GM21737 (cell line): ENCODE results near the gene SPCS3.
"Not testable (repeated sequence)": the region's sequence is repeated elsewhere in the genome, so short reads cannot be mapped to it uniquely, and the experiment has no call there.

Source experiments
- ATAC-seq: cut with Tn5 transposase; IDR thresholded peaks from one replicate; pipeline ENCODE4 v1.9.1; 2021; ENCODE audit warnings: mild to moderate bottlenecking, moderate library complexity; ENCODE audit not compliant: unreplicated experiment

Gene SPCS3

GRCh38 chr4:176302283-176303275, 17.2 kb upstream of the SPCS3 start:
- ATAC-seq = no peak

- ATAC-seq = no peak
These were observed 15.8 kb upstream of the SPCS3 start for GRCh38 chr4:176303938-176304337.

DNA sequence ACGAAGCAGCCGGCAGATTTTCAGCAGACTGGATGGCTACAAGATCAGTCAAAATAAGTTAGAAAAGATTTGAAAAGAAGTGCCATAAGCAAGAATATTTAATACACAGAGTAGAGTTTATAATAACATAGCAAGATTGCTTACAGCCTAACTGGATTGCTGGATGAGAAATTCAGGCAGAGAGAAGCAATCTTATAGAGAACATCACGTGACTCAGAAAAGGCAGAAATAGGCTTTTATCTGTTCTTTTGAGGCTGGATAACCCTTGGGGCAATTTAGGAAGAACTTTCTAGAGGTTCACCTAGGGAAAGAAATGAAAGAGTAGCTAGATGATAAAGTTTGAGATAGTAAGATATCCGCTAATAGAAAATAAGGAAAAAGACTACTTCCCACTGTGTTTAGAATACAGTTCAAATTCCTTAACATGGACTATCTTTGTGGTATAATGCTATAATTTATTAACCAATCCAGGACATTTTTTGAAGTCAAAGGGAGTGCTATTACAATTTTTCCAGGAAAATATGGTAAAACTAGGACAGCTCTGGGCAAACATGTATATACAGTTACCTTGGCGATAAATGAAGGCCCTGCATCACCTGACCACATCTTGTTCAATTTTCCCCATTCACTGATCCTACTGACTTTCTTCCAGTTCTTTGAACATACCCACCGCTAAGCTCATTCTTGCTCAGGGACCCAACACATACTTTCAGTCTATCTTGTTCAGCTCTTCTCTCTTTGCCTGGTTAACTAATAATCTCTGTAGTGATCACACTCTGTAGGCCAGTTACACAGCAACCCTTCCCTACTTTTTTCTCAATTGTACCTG, 12.7 kb upstream of the SPCS3 start:
- no peak for ATAC-seq

DNA sequence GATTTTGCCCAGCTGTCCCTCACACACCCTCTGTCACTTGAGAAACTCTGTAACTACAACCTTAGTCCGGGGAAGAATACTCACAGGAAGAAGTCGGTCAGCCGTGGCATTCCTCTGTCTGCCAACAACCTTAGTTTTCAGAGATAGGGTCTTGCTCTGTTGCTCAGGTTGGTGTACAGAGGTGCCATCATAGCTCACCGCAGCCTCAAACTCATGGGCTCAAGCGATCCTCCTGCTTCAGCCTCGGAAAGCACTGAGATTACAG, 12.2 kb upstream of the SPCS3 start:
- ATAC-seq = no peak

DNA sequence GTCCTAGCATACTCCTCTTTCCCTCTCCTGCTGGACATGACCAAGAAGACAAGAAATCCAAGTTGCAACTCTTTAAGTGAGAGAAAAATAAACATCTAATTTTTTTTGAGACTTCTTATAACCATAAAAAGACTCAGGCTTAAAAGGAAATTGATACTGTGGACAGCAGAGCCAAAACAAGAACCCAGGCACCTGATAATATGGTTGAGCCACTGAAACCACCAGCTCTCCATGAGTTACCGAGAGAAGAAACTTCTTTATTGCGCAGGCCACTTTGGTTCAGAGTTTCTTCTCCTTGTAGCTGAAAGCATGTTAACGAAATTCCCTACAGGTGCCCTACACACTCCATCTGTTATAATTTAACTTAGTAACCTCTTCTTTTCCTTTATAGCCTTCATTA, 11.3 kb upstream of the SPCS3 start:
- ATAC-seq = peak; percentile 47

DNA sequence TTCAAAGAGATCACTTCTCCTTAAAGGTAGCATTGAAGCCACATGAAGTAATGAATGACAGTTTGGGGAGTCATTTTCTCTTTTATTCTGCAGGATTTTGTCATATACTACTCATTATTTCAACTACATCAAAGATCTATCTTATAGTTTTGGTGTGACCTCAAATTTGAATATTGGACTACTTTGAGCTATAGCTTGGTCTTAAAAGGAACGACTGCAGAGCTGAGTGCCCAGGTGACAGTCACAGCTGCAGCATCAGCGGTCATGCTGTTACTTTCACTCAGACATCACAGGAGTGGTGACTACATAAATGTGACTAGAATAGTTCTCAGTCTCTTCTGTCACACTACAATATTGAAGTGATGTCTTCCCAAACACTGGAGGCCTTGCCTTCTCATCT, 10.7 kb upstream of the SPCS3 start:
- peak; percentile 99 for ATAC-seq

DNA sequence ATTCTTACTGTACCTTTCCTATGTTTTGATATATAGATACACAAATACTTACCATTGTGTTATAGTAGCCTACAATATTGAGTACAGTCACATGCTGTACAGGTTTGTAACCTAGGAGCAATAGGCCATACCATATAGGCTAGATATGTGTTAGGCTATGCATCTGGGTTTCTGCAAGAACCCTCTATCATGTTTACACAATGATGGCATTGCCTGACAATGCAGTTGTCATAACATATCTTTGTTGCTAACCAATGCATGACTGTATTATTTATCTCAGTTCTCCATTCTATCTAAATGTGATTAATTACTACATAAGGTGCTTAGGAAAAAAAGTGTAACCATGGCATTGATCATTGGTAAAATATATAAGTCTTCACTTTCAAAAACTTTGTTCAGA, 10.0 kb upstream of the SPCS3 start:
- no peak for ATAC-seq

GRCh38 chr4:176313596-176314336, 6.0 kb upstream of the SPCS3 start:
- ATAC-seq = no peak

DNA sequence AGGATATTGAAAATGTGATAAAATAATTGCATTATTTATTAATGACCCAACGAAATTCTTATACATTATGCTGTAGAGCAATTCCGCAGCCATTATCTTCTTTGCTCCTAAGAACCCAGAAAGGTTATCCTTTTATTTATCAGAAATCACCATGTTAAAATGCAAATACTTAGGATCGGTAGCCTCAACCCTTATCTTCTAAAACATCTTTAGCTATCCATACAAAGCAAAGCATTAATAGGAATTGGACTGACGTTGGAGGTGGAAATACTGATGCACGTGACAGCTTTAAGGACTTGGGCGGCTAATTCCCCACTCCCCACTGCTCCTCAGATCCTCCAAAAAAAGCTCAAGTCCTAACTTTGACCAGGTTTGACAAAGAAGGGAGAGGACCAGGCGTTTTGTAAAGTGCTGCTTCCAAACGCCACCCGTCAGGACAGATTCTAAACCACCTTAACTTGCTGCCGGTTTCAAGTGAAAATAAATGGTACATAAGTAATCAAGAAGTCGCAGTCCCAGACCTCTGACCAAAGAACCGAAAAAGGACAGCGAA, 539 bp upstream of the SPCS3 start:
- ATAC-seq = no peak

GRCh38 chr4:176320340-176320975, 692 bp downstream of the SPCS3 start:
- peak; percentile 76 for ATAC-seq

- ATAC-seq = no peak
These were observed 1.2 kb downstream of the SPCS3 start for GRCh38 chr4:176320976-176321361.

DNA sequence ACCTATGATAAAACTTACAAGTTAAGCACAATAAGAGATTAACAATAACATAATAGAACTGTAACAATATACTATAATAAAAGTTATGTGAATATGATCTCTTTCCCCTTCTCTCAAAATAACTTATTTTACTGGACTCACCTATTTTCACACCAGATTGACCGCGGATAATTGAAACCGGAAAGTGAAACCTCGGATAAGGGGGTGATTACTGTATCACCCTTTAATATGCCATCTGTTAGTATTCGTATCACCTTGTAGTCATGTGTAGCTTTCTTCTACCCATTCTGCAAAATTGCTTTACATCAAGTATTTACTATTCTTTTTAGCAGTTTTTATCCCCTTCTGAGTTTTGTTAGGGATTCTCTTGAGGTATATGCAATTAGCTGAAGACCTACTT, 1.8 kb downstream of the SPCS3 start:
- no peak for ATAC-seq

DNA sequence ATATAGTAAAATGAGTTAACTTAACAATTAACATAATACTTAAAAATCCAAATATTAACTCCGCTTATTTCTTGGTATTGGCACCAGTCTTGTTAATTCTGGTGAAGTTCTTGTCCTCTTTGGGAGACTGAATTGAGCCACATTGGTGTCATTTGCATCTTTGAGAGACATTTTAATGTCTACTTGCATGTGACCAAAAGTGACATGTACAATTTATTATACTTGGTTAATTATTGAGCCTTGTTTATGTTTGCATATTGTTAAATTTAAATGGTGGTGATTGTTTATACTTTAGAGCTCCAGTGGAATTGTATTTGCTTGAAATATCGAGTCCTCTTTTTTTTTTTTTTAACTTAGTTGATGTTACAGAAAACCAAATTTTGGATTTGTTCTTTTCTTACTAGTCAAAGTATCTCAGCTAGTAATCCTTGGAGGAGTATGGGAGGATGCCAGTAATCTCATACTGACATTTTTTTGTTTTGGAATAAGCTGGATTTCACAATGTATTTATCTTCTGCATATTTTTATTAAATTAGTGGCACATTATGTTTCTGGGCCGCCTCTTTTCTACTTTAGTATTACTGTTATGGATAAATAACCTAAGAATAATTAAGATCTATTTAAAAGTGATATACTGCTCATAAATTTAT, 3.9 kb downstream of the SPCS3 start:
- ATAC-seq = no peak

DNA sequence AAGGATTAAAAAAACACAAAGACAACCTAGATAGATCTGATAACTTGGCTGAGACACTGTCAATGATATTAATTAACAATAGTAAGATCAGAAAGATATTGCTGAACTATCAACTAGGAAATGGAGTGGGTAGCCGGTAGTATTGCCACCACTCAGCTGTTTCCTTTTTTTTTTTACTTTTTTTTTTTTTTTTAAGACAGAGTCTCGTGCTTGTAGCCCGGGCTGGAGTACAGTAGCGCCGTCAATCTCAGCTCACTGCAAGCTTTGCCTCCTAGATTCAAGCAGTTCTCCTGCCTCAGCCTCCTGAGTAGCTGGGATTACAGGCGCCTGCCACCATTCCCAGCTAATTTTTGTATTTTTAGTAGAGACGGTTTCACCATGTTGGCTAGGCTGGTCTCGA, 5.1 kb downstream of the SPCS3 start:
- not testable (repeated sequence) for ATAC-seq

DNA sequence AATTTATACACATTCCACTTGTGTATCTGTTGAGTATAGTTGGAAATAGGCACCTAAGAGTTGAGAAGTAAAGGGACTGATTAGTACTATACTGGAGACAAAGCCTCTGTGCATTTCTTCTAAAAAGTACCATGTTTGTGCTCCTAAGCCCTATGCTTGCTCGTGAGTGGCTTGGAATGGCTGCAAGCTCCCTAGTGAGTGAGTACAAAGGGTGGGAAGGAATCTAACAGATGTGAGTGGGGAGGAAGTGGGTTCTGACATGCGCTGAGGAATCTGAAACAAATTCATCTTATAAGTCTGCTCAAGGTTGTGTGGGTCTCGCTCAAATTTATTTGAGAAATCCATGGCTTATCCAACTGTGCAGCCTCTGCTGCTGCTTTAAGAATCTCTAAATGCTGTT, 13.3 kb downstream of the SPCS3 start:
- no peak for ATAC-seq

DNA sequence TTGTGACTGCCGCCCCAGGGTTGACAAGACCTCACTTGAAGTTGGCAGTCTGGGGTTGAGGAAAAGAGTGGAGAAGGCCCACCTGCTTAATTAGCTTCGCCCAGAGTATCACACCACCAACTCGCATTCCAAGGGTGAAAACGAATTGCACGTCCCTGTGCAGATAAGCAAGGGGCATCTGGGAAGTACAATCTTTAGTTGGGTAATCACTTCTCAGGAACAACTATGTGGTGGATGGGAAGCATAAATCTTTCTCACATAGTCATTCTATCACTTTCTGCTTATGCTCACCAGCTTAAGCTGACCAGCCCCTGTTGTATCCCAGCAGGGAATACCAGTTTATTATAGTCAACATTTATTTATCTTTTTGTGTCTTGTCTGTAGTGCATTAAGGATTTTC, 14.3 kb downstream of the SPCS3 start:
- no peak for ATAC-seq

DNA sequence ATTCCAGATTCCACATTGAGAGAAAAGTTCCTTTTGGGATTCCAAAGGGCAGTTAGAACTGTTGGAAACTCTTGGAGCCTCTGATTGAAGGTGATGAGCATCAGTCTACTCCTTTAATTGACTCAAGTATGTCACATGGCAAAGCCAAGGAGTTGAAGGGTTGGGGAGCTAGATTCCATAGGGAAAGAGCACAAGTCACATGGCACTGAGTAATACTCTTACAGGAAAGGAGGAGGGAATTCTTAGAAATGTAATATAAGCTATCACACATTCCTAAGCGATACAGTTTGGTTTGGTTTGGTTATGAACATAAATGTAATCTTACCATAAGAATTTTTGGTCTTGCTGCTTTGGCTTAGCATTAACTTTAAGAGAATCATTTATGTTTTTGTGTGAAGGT, 15.7 kb downstream of the SPCS3 start:
- no peak for ATAC-seq

- no peak for ATAC-seq
These were observed 20.4 kb downstream of the SPCS3 start for GRCh38 chr4:176339936-176340761.
